GM23338 (cell line): ENCODE results near the gene RUVBL1.
A peak's percentile ranks its signal among the peaks of the same experiment; 100 is the strongest.

Source experiments
- CREB1 ChIP-seq: fragments of 250-450 bp; sonication (Bioruptor Pico); IDR thresholded peaks from 2 replicates; pipeline ENCODE4 v1.5.0; 2020; ENCODE audit warnings: low read depth, mild to moderate bottlenecking, moderate library complexity
- CTCF ChIP-seq, 2 experiments: fragments of 200-600 bp in 1 of 2; sonication (generic) in 1 of 2; conservative IDR thresholded peaks; 2 replicates each; pipeline versions ENCODE4 v1.5.1 to v1.6.1; 2016 to 2017; ENCODE audit warnings: antibody characterized with exemption in 2 of 2, low read depth in 2 of 2, mild to moderate bottlenecking in 2 of 2, moderate library complexity in 1 of 2
- EZH2 ChIP-seq: fragments of 200-600 bp; sonication (generic); IDR thresholded peaks from one replicate; pipeline ENCODE4 v1.8.0; 2017; ENCODE audit warnings: antibody characterized with exemption, mild to moderate bottlenecking, low read depth; ENCODE audit not compliant: unreplicated experiment
- EZH2phosphoT487 ChIP-seq: fragments of 200-600 bp; sonication (generic); IDR thresholded peaks from one replicate; pipeline ENCODE4 v1.8.1; 2018; ENCODE audit warnings: antibody characterized with exemption; ENCODE audit not compliant: unreplicated experiment
- JUNB ChIP-seq: IDR thresholded peaks from one replicate; pipeline ENCODE4 v1.6.1; 2016; ENCODE audit warnings: antibody characterized with exemption; ENCODE audit not compliant: unreplicated experiment
- POLR2AphosphoS5 ChIP-seq: IDR thresholded peaks from 2 replicates; pipeline ENCODE4 v1.6.1; 2016; ENCODE audit warnings: antibody characterized with exemption, low read depth
- STAT1 ChIP-seq: IDR thresholded peaks from one replicate; pipeline ENCODE4 v1.6.1; 2016; ENCODE audit warnings: antibody characterized with exemption; ENCODE audit not compliant: unreplicated experiment
- TF ChIP-seq, protein P1 (sequence below): IDR thresholded peaks from one replicate; pipeline ENCODE4 v1.6.1; 2018; ENCODE audit warnings: antibody characterized with exemption; ENCODE audit not compliant: unreplicated experiment

DNA sequence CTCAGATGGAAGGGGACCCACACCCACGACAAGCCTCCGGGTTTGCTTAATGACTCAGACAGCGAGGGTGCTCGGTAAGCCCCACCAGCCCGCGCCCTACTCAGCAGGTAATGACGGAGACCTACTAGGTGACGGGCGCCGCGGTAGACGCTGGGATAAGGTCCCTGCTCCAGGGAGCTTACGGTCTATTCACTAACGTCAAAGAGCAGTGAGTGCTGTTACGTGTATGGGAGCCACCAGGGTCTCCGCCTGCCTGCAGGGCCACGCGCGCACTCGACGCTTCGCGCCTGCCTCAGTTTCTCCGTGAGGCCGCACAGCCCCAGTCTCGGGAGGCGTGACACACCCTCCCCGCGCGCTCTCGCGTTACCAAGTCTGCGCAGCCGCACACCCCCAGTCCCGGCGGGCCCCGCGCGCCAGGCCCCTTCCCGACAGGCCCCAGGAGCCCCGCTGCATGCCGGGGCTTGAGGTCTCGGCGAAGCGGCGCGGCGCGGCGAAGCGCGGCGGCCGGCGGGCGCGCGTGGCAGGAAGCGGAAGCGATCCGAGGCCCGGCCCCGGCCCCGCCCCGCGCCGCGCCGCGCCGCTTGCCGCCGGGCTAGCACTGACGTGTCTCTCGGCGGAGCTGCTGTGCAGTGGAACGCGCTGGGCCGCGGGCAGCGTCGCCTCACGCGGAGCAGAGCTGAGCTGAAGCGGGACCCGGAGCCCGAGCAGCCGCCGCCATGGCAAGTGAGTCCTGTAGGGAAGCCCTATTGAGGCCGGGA, 71.6 kb downstream of the RUVBL1 start, which contains the start of gene SEC61A1:
- TF ChIP-seq CTCF (conservative IDR thresholded peaks at IDR 0.05; ENCODE audit: low read depth in 2 of 2) (no peak), CREB1 (CRISPR knock-in tag) (peak; percentile 33), POLR2AphosphoS5 (peak; percentile 78), STAT1 (no peak), EZH2 (no peak), JUNB (no peak), EZH2phosphoT487 (no peak)
- TF ChIP-seq, protein P1, sequence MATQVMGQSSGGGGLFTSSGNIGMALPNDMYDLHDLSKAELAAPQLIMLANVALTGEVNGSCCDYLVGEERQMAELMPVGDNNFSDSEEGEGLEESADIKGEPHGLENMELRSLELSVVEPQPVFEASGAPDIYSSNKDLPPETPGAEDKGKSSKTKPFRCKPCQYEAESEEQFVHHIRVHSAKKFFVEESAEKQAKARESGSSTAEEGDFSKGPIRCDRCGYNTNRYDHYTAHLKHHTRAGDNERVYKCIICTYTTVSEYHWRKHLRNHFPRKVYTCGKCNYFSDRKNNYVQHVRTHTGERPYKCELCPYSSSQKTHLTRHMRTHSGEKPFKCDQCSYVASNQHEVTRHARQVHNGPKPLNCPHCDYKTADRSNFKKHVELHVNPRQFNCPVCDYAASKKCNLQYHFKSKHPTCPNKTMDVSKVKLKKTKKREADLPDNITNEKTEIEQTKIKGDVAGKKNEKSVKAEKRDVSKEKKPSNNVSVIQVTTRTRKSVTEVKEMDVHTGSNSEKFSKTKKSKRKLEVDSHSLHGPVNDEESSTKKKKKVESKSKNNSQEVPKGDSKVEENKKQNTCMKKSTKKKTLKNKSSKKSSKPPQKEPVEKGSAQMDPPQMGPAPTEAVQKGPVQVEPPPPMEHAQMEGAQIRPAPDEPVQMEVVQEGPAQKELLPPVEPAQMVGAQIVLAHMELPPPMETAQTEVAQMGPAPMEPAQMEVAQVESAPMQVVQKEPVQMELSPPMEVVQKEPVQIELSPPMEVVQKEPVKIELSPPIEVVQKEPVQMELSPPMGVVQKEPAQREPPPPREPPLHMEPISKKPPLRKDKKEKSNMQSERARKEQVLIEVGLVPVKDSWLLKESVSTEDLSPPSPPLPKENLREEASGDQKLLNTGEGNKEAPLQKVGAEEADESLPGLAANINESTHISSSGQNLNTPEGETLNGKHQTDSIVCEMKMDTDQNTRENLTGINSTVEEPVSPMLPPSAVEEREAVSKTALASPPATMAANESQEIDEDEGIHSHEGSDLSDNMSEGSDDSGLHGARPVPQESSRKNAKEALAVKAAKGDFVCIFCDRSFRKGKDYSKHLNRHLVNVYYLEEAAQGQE, result no peak
